Endothelial cell of umbilical vein (primary cell): ENCODE measurements around the gene LMO1. TPM values are rescaled to one million over a fixed set of nuclear protein-coding genes. Genes with fewer than 3 reads are reported as not detected.

Source experiments
- BruUV-seq: library from RNA; stranded (reverse); fragments of 400-500 nt; replicated peaks from 2 replicates; lab custom pipeline; 2021; lab: Mats Ljungman, UMichigan
- CTCF ChIA-PET: fragments of 300-600, 350-600 bp; sonication (Branson Sonifier 250); formaldehyde crosslinking; loops from one replicate; lab custom pipeline; 2021; ENCODE audit warnings: antibody characterized with exemption, inconsistent platforms; lab: Charles Lee
- POLR2A ChIA-PET: fragments of 300-600, 350-600 bp; sonication (Branson Sonifier 250); formaldehyde crosslinking; loops from one replicate; lab custom pipeline; 2021; ENCODE audit warnings: antibody characterized with exemption, inconsistent platforms; lab: Charles Lee
- DNase-seq: peaks from one replicate; pipeline ENCODE4 v3.0.0-alpha.2; 2011; ENCODE audit warnings: low read depth, low spot score
- FAIRE-seq: peaks from 2 replicates; lab custom pipeline; 2011; peaks lifted over from hg19 to GRCh38; lab: Jason Lieb, UNC
- H2AFZ ChIP-seq: 2 replicates; pipeline ENCODE4 v1.6.0; 2012; ENCODE audit warnings: low read depth, low read length, control low read depth, inconsistent platforms
- H3K27ac ChIP-seq: 2 replicates; pipeline ENCODE4 v1.5.1; 2011; ENCODE audit warnings: low read depth, mild to moderate bottlenecking, control low read depth, low read length, moderate library complexity; ENCODE audit not compliant: insufficient read depth
- H3K27me3 ChIP-seq, 2 experiments: 2 replicates each; pipeline versions ENCODE4 v1.6.0 to v1.6.1; 2011; ENCODE audit warnings: low read length in 2 of 2, mixed read lengths in 1 of 2; ENCODE audit not compliant: control insufficient read depth in 2 of 2, insufficient read depth in 2 of 2
- H3K36me3 ChIP-seq, 2 experiments: 2 replicates in 1 of 2; 3 replicates in 1 of 2; pipeline ENCODE4 v1.5.1; 2011; ENCODE audit warnings: low read length in 2 of 2, mild to moderate bottlenecking in 1 of 2, moderate library complexity in 1 of 2; ENCODE audit not compliant: control insufficient read depth in 2 of 2, insufficient read depth in 2 of 2; ENCODE audit errors: extremely low read depth in 1 of 2
- H3K4me1 ChIP-seq: 3 replicates; pipeline ENCODE4 v1.5.1; 2011; ENCODE audit warnings: mild to moderate bottlenecking, low read length; ENCODE audit not compliant: control insufficient read depth, insufficient read depth; ENCODE audit errors: extremely low read depth
- H3K4me2 ChIP-seq: 2 replicates; pipeline ENCODE4 v1.6.1; 2011; ENCODE audit warnings: low read length, control low read depth, mixed read lengths; ENCODE audit not compliant: insufficient read depth
- H3K4me3 ChIP-seq, 3 experiments: fragments of 200-600 bp in 1 of 3; sonication (generic), shearing (Covaris generic) in 1 of 3; replicated peaks in 1 of 3; 2 replicates each; pipeline ENCODE4 v1.5.1; 2011 to 2016; ENCODE audit warnings: control low read depth in 3 of 3, low read length in 3 of 3, mild to moderate bottlenecking in 2 of 3, inconsistent platforms in 1 of 3, low read depth in 1 of 3, moderate library complexity in 1 of 3; ENCODE audit not compliant: insufficient read depth in 1 of 3
- H3K79me2 ChIP-seq: 2 replicates; pipeline ENCODE4 v1.6.0; 2012; ENCODE audit warnings: low read length, inconsistent platforms; ENCODE audit not compliant: control insufficient read depth, insufficient read depth
- H3K9ac ChIP-seq: replicated peaks from 2 replicates; pipeline ENCODE3; 2011; ENCODE audit warnings: low read length, control low read depth; ENCODE audit not compliant: insufficient read depth; ENCODE audit errors: extremely low read depth
- H3K9me1 ChIP-seq: replicated peaks from 3 replicates; pipeline ENCODE4 v1.6.0; 2011; ENCODE audit warnings: mild to moderate bottlenecking, low read length; ENCODE audit not compliant: control insufficient read depth, insufficient read depth; ENCODE audit errors: extremely low read depth
- H3K9me3 ChIP-seq: replicated peaks from 2 replicates; pipeline ENCODE4 v1.5.1; 2012; ENCODE audit warnings: low read length, inconsistent platforms; ENCODE audit not compliant: control insufficient read depth, insufficient read depth
- H4K20me1 ChIP-seq: replicated peaks from 2 replicates; pipeline ENCODE3; 2011; ENCODE audit warnings: mild to moderate bottlenecking, low read length; ENCODE audit not compliant: control insufficient read depth, insufficient read depth; ENCODE audit errors: extremely low read depth
- EZH2 ChIP-seq: IDR thresholded peaks from 2 replicates; pipeline ENCODE4 v1.6.1; 2012; ENCODE audit warnings: borderline replicate concordance, low read depth, mild to moderate bottlenecking, moderate library complexity, low read length, inconsistent platforms; ENCODE audit not compliant: severe bottlenecking
- FOS ChIP-seq: IDR thresholded peaks from 2 replicates; pipeline ENCODE4 v1.6.1; 2011; ENCODE audit warnings: mild to moderate bottlenecking, low read length, moderate library complexity, borderline replicate concordance; ENCODE audit not compliant: insufficient read depth
- GATA2 ChIP-seq: IDR thresholded peaks from 2 replicates; pipeline ENCODE4 v1.7.0; 2011; ENCODE audit warnings: low read depth, mild to moderate bottlenecking, moderate library complexity, mixed read lengths, low read length; ENCODE audit not compliant: insufficient read length, insufficient read depth
- JUN ChIP-seq: IDR thresholded peaks from 2 replicates; pipeline ENCODE4 v1.6.1; 2011; ENCODE audit warnings: borderline replicate concordance, low read depth; ENCODE audit not compliant: insufficient read length, insufficient read depth
- MYC ChIP-seq: IDR thresholded peaks from one replicate; pipeline ENCODE4 v1.6.1; 2011; ENCODE audit warnings: mild to moderate bottlenecking, low read depth, low read length
- POLR2A ChIP-seq: IDR thresholded peaks from 2 replicates; pipeline ENCODE4 v1.6.1; 2012; ENCODE audit warnings: low read depth, mild to moderate bottlenecking, control low read depth, low read length
- POLR2AphosphoS5 ChIP-seq: IDR thresholded peaks from 2 replicates; pipeline ENCODE4 v1.6.1; 2012; ENCODE audit warnings: low read depth, mild to moderate bottlenecking, control low read depth, low read length, moderate library complexity; ENCODE audit not compliant: insufficient read depth
- dilution Hi-C: fragments of 300-500 bp; cut with MboI; formaldehyde crosslinking; loops from one replicate; pipeline ENCODE4 v1.15.0; 2019; ENCODE audit warnings: low sequenced_read_pairs; ENCODE audit not compliant: extremely low pct_ligation_motif_present
- intact Hi-C: fragments of 100-400 bp; cut with micrococcal nuclease; formaldehyde crosslinking; loops from one replicate; pipeline ENCODE4 v1.10.0; 2022
- polyA plus RNA-seq, 4 experiments: library from polyadenylated mRNA; depleted of rRNA in 3 of 4; stranded (reverse) in 3 of 4; unstranded in 1 of 4; fragments of >200 nt; gene quantifications; 2 replicates each; pipeline versions ENCODE4 v1.2.1 to v1.2.3, GENCODE V29; 2011 to 2012; ENCODE audit warnings: missing spikeins in 1 of 4
- total RNA-seq: library from RNA; stranded (reverse); gene quantifications from 2 replicates; pipeline ENCODE4 v1.2.3, GENCODE V29; 2021
- TF ChIP-seq, protein P1 (sequence below): IDR thresholded peaks from 2 replicates; pipeline ENCODE4 v1.6.1; 2011; ENCODE audit not compliant: insufficient read depth, insufficient read length
- TF ChIP-seq, protein P2 (sequence below), 2 donors: IDR thresholded peaks; 1 replicate in 1 of 2; 2 replicates in 1 of 2; pipeline ENCODE4 v1.5.1; 2011; ENCODE audit warnings: low read length in 2 of 2, mild to moderate bottlenecking in 2 of 2, moderate library complexity in 2 of 2, control low read depth in 1 of 2, inconsistent platforms in 1 of 2, low read depth in 1 of 2; ENCODE audit not compliant: insufficient read depth in 1 of 2; ENCODE audit errors: extremely low read depth in 1 of 2

LMO1 gene
- total and polyA plus RNA-seq, 2 donors (not counting 3 experiments of a cell fraction or from before 2014, with no cell fraction given): not detected

DNA sequence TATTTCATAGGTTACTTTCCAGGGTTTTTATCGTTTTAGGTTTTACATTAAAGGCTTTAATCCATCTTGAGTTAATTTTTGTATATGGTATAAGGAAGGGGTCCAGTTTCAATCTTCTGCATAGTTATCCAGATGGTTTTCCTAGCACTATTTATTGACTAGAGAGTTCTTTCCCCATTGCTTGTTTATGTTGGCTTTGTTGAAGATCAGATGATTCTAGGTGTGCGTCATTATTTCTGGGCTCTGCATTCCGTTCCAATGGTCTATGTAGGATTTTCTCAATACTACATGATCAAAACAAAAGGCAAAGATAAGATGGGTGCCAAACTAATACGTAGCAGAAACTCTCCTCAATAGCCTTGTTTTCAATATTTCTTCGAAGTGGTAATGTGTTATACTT is 80.6 kb downstream of the LMO1 start:
- no peaks in the 10 kb centered on the region for H3K79me2 ChIP-seq
- H2AFZ ChIP-seq: no peak overlapping the region
- peaks cover 0 to 1% of the 10 kb centered on the region in 2 experiments for H3K27me3 ChIP-seq
- POLR2A ChIA-PET: no interaction called here
- BruUV-seq: no TSS peak
- H3K9me3 ChIP-seq: no peaks in the 10 kb centered on the region
- intact Hi-C loops (no loop called here), dilution Hi-C loops (no loop called here)
- H3K4me2 ChIP-seq: no peak overlapping the region
- no peak overlapping the region for H3K4me3 ChIP-seq
- no peak for TF ChIP-seq MYC
- TF ChIP-seq, protein P1, sequence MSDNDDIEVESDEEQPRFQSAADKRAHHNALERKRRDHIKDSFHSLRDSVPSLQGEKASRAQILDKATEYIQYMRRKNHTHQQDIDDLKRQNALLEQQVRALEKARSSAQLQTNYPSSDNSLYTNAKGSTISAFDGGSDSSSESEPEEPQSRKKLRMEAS: no peak
- TF ChIP-seq GATA2: no peak
- DNase-seq: no peak
- no peak overlapping the region for H3K9ac ChIP-seq
- no peaks in the 10 kb centered on the region for H4K20me1 ChIP-seq
- H3K27ac ChIP-seq: no peak overlapping the region
- CTCF ChIA-PET: no interaction called here
- FAIRE-seq: no peak
- H3K4me1 ChIP-seq: no peaks in the 10 kb centered on the region
- no peaks in the 10 kb centered on the region for H3K9me1 ChIP-seq
- H3K36me3 ChIP-seq: no peaks in the 10 kb centered on the region

DNA sequence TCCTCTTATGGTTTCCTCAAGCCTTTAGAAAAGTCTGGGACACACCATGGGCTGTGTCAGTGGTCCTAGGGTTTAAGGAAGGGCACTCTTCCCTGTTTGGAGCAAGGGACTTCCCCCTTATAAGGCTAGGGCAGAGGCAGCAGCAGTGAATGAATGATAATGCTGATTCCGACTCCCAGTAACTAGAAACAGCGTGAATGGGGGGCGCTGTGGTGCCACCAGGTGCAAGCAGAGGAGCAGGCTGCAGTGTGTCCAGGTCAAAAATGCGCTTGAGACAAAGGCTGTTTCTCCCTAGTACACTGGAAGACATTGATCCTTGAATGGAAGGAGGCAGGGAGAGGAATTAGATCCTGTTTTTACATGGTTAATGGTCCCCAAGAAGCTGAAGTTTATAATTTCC is 83.2 kb downstream of the LMO1 start:
- intact Hi-C loops: no loop called here
- TF ChIP-seq, protein P2, sequence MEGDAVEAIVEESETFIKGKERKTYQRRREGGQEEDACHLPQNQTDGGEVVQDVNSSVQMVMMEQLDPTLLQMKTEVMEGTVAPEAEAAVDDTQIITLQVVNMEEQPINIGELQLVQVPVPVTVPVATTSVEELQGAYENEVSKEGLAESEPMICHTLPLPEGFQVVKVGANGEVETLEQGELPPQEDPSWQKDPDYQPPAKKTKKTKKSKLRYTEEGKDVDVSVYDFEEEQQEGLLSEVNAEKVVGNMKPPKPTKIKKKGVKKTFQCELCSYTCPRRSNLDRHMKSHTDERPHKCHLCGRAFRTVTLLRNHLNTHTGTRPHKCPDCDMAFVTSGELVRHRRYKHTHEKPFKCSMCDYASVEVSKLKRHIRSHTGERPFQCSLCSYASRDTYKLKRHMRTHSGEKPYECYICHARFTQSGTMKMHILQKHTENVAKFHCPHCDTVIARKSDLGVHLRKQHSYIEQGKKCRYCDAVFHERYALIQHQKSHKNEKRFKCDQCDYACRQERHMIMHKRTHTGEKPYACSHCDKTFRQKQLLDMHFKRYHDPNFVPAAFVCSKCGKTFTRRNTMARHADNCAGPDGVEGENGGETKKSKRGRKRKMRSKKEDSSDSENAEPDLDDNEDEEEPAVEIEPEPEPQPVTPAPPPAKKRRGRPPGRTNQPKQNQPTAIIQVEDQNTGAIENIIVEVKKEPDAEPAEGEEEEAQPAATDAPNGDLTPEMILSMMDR (IDR thresholded peaks at IDR 0.05; ENCODE audit: extremely low read depth in 1 of 2, insufficient read depth in 1 of 2, low read depth in 1 of 2, low read length in 2 of 2): no peak
- TF ChIP-seq POLR2AphosphoS5 (no peak), EZH2 (no peak), MYC (no peak), FOS (no peak), GATA2 (no peak), POLR2A (no peak), JUN (no peak)
- TF ChIP-seq, protein P1: no peak

More for the DNA sequence above, 83.2 kb downstream of the LMO1 start:
- no peak overlapping the region for H3K27ac ChIP-seq
- no peak for DNase-seq
- H3K9ac ChIP-seq: no peak overlapping the region
- H3K4me1 ChIP-seq: no peaks in the 10 kb centered on the region
- no peak overlapping the region for H2AFZ ChIP-seq
- H3K4me2 ChIP-seq: no peak overlapping the region
- H3K27me3 ChIP-seq: peaks cover 0 to 4% of the 10 kb centered on the region in 2 experiments
- ChIA-PET CTCF (no interaction called here), POLR2A (no interaction called here)
- no peaks in the 10 kb centered on the region for H3K9me3 ChIP-seq
- no peak overlapping the region for H3K4me3 ChIP-seq
- H4K20me1 ChIP-seq: no peaks in the 10 kb centered on the region
- dilution Hi-C loops: no loop called here
- H3K9me1 ChIP-seq: no peaks in the 10 kb centered on the region
- H3K79me2 ChIP-seq: no peaks in the 10 kb centered on the region
- BruUV-seq: no TSS peak
- FAIRE-seq: no peak
- H3K36me3 ChIP-seq: no peaks in the 10 kb centered on the region
